NCI-H1930 (cell line): ENCODE measurements around the gene NSUN6.
"Not testable (repeated sequence)": the region's sequence is repeated elsewhere in the genome, so short reads cannot be mapped to it uniquely, and the experiment has no call there.

Experiments used
- DNase-seq, 2 experiments: peaks; one replicate each; lab custom pipeline; 2025; lab: John Stamatoyannopoulos, UW

The NSUN6 gene

DNA sequence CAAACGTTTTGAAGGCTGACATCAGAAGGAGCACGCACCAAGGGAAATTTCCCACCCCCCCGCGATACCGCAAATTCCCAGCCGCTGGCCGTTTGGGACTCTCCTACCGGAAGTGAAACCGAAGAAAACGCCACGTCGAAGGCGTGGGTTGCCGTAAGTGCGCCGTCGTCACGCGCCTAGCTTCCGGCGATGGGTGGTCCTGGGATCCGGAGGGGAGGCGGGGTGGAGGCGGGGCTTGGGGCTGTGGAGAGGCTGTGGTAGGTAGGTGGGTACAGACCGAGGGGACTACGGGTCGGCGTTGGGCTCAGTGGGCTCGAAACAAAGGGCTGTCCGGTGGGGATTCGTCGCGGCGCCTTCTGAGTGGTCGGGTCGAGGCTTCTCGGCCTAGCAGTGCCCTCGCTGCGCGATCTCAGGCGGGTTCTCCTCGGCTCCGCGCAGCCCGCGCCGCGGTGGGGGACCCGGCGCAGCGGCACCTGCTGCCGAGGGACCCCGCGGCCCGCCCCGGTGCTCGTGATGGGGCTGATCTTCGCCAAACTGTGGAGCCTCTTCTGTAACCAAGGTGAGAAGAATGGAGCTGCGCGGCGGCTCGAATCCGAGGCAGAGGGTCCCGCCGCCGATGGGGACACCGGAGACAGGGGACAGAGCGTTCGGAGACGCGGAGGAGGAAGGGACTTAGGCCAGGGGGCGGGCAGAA, 7.9 kb upstream of the NSUN6 start, which contains the start of gene ARL5B:
Gene ARL5B (plus strand): TSS at position 307 of the 694 bp plus-strand sequence. CDS start 207 bp downstream, at position 514.
- DNase-seq: peak; percentile 71 to 75

GRCh38 chr10:18658271-18659124, 7.1 kb upstream of the NSUN6 start:
- DNase-seq: no peak

GRCh38 chr10:18656724-18657123, 5.3 kb upstream of the NSUN6 start:
- DNase-seq: no peak

DNA sequence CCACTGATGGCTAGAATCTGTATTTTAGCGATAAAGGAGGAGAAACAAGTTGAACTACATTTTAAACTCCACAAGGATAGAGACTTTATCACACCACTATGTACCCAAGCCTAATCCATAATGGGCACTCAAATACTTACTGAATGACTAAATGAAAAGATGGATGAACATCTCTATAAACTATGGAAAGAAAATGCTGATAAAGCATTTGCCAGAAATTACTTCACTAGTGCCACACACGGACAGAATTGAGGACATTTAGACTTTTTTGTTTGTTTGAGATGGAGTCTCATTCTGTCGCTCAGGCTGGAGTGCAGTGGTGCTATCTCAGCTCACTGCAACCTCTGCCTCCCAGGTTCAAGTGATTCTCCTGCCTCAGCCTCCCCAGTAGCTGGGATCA, 1.7 kb upstream of the NSUN6 start:
- DNase-seq: no peak

GRCh38 chr10:18650404-18650997, 886 bp downstream of the NSUN6 start:
- DNase-seq: no peak

- no peak for DNase-seq
Measured at GRCh38 chr10:18649364-18649959, 1.9 kb downstream of the NSUN6 start.

GRCh38 chr10:18647945-18648344, 3.4 kb downstream of the NSUN6 start:
- no peak for DNase-seq

GRCh38 chr10:18647151-18647550, 4.2 kb downstream of the NSUN6 start:
- DNase-seq: no peak

DNA sequence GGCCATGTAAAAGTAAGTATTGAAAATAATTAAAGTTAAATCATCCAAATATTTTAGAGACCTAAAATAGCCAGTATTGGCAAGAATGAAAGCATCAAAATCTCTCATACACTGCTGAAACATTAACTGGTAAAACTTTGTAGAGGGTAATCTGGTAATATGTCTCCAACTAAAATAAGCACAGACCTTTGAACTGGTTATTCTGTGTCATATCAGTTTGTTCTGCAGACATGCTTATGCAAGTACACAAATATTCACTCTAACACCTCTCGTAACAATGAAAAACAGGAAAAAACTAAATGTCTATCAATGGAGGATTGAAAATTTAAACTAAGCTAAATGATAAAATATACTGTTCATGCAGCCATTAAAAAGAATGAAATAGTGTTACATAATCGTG, 11.7 kb downstream of the NSUN6 start:
- not testable (repeated sequence) for DNase-seq

GRCh38 chr10:18637400-18637799, 14.0 kb downstream of the NSUN6 start:
- not testable (repeated sequence) for DNase-seq

DNA sequence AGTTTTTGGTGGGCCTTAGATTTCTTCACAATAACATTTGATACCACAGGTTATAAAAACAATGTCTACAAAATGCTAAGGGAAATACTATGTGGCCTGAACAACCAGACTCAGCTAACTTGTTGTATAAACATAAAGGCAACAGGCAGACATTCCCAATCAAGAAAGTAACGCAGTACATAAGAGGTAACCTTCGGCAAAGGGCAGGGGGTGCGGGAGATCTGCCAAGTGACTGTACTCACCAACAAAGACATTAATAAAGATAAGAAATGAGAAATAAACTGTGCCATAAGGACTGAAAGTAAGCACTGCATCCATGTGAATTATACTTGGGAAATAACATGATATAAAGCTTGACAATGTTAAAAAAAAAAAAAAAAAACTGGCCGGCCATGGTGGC, 15.4 kb downstream of the NSUN6 start:
- DNase-seq: no peak

GRCh38 chr10:18632500-18632899, 18.9 kb downstream of the NSUN6 start:
- DNase-seq: not testable (repeated sequence)

GRCh38 chr10:18627452-18628018, 23.9 kb downstream of the NSUN6 start:
- DNase-seq: not testable (repeated sequence)

- DNase-seq: no peak
Measured at GRCh38 chr10:18625886-18626285, 25.5 kb downstream of the NSUN6 start.

- not testable (repeated sequence) for DNase-seq
Measured at GRCh38 chr10:18623671-18624070, 27.7 kb downstream of the NSUN6 start.

GRCh38 chr10:18620856-18621255, 30.5 kb downstream of the NSUN6 start:
- DNase-seq: no peak

GRCh38 chr10:18619016-18619415, 32.4 kb downstream of the NSUN6 start:
- no peak for DNase-seq

DNA sequence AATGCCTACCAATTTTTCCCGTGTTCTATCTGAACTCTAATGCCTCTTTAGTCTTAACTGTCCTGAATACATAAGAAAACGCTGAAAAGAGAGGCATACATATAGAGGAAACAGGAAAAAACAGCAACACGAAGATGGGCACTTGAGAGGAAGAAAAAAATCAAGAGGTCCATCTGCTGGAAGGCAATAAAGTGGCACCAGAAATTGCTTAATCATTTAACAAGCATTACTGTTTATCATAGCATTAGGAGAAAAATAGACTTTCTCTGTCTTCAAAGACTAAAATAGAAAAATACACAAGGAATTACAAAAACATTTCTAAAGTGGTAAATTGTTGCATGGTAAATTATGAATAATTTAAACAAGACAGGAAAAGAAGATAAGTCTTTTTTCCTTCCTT, 35.0 kb downstream of the NSUN6 start:
- DNase-seq: no peak

DNA sequence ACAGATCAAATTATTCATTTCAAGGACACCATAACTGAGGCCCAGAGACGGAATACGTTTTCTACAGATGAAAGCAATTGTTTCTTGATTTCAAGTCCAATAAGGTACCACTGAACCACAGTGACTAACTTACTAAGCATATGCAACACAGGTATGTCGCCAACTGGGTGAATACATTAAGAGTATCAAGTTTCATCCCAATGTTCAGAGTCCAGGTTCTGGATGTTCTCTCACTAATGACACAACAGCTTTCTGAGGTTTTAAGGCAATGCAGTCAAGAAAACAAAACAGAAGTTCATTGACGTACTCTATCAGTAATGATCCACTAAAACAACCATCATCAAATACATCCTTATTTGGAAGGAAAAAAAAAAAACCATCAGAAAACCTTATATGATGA, 35.8 kb downstream of the NSUN6 start:
- DNase-seq: no peak

DNA sequence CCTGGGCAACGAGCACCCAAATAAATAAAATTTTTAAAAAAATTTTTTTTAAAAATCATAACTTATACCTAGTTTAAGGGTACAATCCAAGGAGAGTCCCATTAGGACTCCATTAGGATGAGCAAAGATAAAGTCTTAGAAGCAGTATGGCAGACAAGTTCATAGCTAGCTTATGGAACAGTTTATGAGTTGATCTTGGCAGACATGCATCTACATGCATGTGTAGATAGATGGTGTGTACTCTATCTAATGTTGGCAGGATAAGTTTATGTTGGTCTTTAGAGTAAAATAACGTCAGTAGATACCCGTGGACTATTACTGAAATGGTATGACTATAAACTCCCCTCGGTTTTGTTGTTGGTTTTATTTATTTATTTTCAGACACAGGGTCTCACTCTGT, 40.2 kb downstream of the NSUN6 start:
- no peak for DNase-seq

DNA sequence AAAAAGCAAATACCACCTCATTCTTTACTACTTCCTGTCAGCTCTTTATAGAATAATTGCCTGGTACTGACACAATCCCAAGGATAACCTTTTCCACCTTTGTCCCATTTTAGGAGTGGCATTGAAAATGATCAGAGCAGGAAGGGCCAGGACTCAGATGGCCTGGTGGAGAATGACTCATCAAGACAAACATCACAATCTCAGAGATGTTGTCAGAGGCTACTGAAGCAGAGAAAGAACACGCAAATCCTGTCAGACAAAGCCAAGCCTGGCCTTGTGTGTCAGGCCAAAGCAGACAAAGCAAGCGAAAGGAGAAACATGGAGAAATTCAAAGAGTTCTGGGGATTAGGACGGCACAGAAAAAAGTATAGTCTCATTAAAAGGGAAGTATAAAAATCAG, 40.9 kb downstream of the NSUN6 start:
- DNase-seq: no peak

DNA sequence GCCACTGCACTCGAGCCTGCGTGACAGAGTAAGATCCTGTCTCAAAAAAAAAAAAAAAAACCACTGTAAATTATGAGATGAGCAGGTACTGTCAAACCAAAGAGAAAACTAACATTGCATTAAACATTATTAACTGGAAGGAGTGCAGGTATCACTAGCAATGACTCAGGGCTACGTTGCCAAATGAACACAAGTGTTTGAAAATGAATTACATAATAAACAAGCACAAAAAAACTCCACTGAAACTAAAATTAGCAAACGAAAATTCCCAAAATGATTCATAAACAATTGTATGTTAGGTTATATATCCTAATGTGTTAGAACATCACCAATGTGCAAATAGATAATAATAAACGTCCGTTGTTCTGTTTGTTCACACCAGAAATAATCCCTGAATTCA, 42.8 kb downstream of the NSUN6 start:
- DNase-seq: no peak
